ENCODE results near the gene TAF11L7. TPM values are rescaled to one million over a fixed set of nuclear protein-coding genes. Genes with fewer than 3 reads are reported as not detected.

Gene TAF11L7
- total RNA-seq: not detected in 2 replicates

DNA sequence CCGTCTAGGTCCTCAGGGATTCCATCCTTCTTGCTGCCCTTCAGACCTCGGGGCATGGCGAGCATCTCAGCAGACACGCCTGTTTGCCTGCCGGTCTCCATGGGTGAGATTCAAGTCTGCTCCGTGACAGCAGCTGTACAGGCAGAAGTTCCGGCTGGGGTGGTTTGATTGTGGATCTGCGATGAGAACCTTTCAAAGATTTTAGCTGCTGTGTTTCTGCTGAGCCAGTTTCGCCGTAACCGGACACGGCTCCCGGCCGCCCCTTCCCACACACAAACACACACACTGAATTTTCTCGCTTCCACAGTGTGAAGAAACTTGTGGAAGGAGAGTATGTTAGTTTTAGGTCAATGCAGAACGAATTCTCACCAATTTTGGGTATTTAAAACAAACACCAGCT is at the start of gene TAF11L7:
TAF11L7 (minus strand) TSS at position 101 of the 400 bp plus-strand sequence.

DNA sequence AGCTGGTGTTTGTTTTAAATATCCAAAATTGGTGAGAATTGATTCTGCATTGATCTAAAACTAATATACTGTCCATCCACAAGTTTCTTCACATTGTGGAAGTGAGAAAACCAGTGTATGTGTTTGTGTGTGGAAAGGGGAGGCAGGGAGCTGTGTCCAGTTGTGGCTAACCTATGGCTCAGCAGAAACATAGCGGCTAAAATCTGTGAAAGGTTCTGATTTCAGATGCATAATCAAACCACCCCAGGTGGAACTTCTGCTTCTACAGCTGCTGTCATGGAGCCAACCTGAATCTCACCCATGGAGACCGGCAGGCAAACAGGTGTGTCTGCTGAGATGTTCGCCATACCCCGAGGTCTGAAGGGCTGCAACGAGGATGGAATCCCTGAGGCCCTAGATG is 48.6 kb upstream of the TAF11L7 start, which contains the start of gene TAF11L14:
TAF11L14 (plus strand) TSS at position 301 of the 400 bp plus-strand sequence.

DNA sequence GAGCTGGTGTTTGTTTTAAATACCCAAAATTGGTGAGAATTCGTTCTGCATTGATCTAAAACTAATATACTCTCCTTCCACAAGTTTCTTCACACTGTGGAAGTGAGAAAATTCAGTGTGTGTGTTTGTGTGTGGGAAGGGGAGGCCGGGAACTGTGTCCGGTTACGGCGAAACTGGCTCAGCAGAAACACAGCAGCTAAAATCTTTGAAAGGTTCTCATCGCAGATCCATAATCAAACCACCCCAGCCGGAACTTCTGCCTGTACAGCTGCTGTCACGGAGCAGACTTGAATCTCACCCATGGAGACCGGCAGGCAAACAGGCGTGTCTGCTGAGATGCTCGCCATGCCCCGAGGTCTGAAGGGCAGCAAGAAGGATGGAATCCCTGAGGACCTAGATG is 46.2 kb upstream of the TAF11L7 start, which contains the start of gene TAF11L13:
TAF11L13 (plus strand) TSS at position 301 of the 400 bp plus-strand sequence.

DNA sequence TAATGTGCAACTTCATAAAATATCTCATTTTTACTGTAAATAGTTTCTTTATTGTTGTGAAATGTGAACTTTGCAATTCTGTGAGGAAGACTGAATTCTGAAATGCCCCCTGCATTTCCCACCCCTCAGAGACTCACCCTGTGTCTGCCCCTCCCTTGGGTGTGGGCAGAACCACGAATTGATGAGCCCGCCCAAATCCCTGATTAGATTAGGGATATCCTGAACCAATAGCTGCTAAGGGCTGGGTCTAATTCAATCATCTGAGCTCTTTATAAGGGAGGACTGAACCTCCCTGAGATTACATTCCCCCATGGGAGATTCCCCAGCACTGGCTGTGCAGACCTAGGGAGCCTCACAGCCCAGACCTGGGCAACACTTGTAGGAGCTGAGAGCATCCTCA is 24.5 kb upstream of the TAF11L7 start, which contains the start of gene TAF11L12:
TAF11L12 (plus strand) TSS at position 301 of the 400 bp plus-strand sequence.

DNA sequence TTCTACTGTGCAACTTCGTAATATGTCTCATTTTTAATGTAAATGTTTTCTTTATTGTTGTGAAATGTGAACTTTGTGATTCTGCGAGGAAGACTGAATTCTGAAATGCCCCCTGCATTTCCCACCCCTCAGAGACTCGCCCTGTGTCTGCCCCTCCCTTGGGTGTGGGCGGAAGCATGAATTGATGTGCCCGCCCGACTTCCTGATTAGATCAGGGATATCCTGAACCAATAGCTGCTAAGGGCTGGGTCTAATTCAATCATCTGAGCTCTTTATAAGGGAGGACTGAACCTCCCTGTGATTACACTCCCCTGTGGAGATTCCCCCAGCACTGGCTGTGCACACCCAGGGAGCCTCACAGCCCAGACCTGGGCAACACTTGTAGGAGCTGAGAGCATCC is 18.3 kb upstream of the TAF11L7 start, which contains the start of gene TAF11L11:
TAF11L11 (plus strand) TSS at position 304 of the 400 bp plus-strand sequence.

DNA sequence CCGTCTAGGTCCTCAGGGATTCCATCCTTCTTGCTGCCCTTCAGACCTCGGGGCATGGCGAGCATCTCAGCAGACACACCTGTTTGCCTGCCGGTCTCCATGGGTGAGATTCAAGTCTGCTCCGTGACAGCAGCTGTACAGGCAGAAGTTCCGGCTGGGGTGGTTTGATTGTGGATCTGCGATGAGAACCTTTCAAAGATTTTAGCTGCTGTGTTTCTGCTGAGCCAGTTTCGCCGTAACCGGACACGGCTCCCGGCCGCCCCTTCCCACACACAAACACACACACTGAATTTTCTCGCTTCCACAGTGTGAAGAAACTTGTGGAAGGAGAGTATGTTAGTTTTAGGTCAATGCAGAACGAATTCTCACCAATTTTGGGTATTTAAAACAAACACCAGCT is 12.2 kb upstream of the TAF11L7 start, which contains the start of gene TAF11L10:
TAF11L10 (minus strand) TSS at position 101 of the 400 bp plus-strand sequence.

DNA sequence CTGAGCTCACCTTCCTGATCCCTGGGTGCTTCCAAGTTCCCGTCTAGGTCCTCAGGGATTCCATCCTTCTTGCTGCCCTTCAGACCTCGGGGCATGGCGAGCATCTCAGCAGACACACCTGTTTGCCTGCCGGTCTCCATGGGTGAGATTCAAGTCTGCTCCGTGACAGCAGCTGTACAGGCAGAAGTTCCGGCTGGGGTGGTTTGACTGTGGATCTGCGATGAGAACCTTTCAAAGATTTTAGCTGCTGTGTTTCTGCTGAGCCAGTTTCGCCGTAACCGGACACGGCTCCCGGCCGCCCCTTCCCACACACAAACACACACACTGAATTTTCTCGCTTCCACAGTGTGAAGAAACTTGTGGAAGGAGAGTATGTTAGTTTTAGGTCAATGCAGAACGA is 8.7 kb upstream of the TAF11L7 start, which contains the start of gene TAF11L9:
TAF11L9 (minus strand) TSS at position 140 of the 400 bp plus-strand sequence.

DNA sequence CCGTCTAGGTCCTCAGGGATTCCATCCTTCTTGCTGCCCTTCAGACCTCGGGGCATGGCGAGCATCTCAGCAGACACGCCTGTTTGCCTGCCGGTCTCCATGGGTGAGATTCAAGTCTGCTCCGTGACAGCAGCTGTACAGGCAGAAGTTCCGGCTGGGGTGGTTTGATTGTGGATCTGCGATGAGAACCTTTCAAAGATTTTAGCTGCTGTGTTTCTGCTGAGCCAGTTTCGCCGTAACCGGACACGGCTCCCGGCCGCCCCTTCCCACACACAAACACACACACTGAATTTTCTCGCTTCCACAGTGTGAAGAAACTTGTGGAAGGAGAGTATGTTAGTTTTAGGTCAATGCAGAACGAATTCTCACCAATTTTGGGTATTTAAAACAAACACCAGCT is 5.3 kb upstream of the TAF11L7 start, which contains the start of gene TAF11L8:
TAF11L8 (minus strand) TSS at position 101 of the 400 bp plus-strand sequence.

Other genes with a start within 250 kb of the TAF11L7 start
- gene TAF11L2, start 87.5 kb downstream of the TAF11L7 start, total RNA-seq: not detected in 2 replicates
- gene TAF11L3, start 67.4 kb downstream of the TAF11L7 start, total RNA-seq: not detected in 2 replicates
- gene TAF11L4, start 64.0 kb downstream of the TAF11L7 start, total RNA-seq: not detected in 2 replicates
- gene TAF11L5, start 60.5 kb downstream of the TAF11L7 start, total RNA-seq: not detected in 2 replicates
- gene TAF11L6, start 57.1 kb downstream of the TAF11L7 start, total RNA-seq: not detected in 2 replicates
- gene TAF11L8, start 5.2 kb upstream of the TAF11L7 start, total RNA-seq: not detected in 2 replicates
- gene TAF11L9, start 8.6 kb upstream of the TAF11L7 start, total RNA-seq: not detected in 2 replicates
- not detected in 2 replicates for gene TAF11L10, start 12.1 kb upstream of the TAF11L7 start, total RNA-seq
- gene TAF11L11, start 18.4 kb upstream of the TAF11L7 start, total RNA-seq: not detected in 2 replicates
- not detected in 2 replicates for gene TAF11L12, start 24.6 kb upstream of the TAF11L7 start, total RNA-seq
- gene TAF11L13, start 46.3 kb upstream of the TAF11L7 start, total RNA-seq: not detected in 2 replicates
- not detected in 2 replicates for gene TAF11L14, start 48.7 kb upstream of the TAF11L7 start, total RNA-seq

Data from dermis lymphatic vessel endothelial cell (primary cell).